ENCODE data around the gene RNF26. TPM values are rescaled to one million over a fixed set of nuclear protein-coding genes. Genes with fewer than 3 reads are reported as not detected.

Gene RNF26
- total RNA-seq, 2 donors from 2014 or later, result 5.7 to 9.2 TPM

- Histone ChIP-seq H3K36me3 (replicated peaks in 1 of 2; ENCODE audit: insufficient read depth in 1 of 2, low read depth in 2 of 2) (no peaks in the 10 kb centered on the region), H3K4me3 (no peak overlapping the region), H3K4me1 (peaks cover 46% of the 10 kb centered on the region), H3K9me3 (no peaks in the 10 kb centered on the region), H3K27ac (no peak overlapping the region), H3K27me3 (no peaks in the 10 kb centered on the region)
- ATAC-seq (no peak), DNase-seq (no peak)
- 83 to 85% methylated on average over 16 to 29 of the region's 30 CpGs for WGBS, 2 donors
- intact Hi-C loops (cut with DNase I), result loop anchor here (5.0 kb wide), 1 partner anchor 41 kb away; no protein-coding TSS in a partner anchor
- TF ChIP-seq POLR2A (IDR thresholded peaks at IDR 0.05), result no peak
- TF ChIP-seq CTCF (IDR thresholded peaks at IDR 0.05), result no peak
Observed at GRCh38 chr11:119335655-119336543, 1.6 kb downstream of the RNF26 start.

- 85 to 89% methylated on average over 6 to 9 of the region's 9 CpGs for WGBS, 2 donors
- Histone ChIP-seq H3K4me3 (no peak overlapping the region), H3K27ac (no peak overlapping the region), H3K27me3 (no peaks in the 10 kb centered on the region), H3K4me1 (peaks cover 56% of the 10 kb centered on the region), H3K36me3 (replicated peaks in 1 of 2; ENCODE audit: insufficient read depth in 1 of 2, low read depth in 2 of 2) (no peaks in the 10 kb centered on the region), H3K9me3 (no peaks in the 10 kb centered on the region)
- TF ChIP-seq POLR2A (IDR thresholded peaks at IDR 0.05), result no peak
- DNase-seq (no peak), ATAC-seq (no peak)
- intact Hi-C loops (cut with DNase I), result loop anchor here (5.0 kb wide), 1 partner anchor 40 kb away; no protein-coding TSS in a partner anchor
Observed at GRCh38 chr11:119336744-119337469, 2.6 kb downstream of the RNF26 start.

GRCh38 chr11:119337581-119338317 lies 3.4 kb downstream of the RNF26 start:
- Histone ChIP-seq H3K27ac (no peak overlapping the region), H3K36me3 (replicated peaks in 1 of 2; ENCODE audit: insufficient read depth in 1 of 2, low read depth in 2 of 2) (no peaks in the 10 kb centered on the region), H3K4me1 (peaks cover 56% of the 10 kb centered on the region), H3K4me3 (no peak overlapping the region), H3K9me3 (no peaks in the 10 kb centered on the region), H3K27me3 (no peaks in the 10 kb centered on the region)
- TF ChIP-seq POLR2A (IDR thresholded peaks at IDR 0.05) (no peak), CTCF (IDR thresholded peaks at IDR 0.05) (no peak)
- ATAC-seq, result no peak
- 52 to 66% methylated on average over 3 to 9 of the region's 9 CpGs for WGBS, 2 donors
- intact Hi-C loops (cut with DNase I), result loop anchor here (5.0 kb wide), 1 partner anchor 40 kb away; no protein-coding TSS in a partner anchor
- no peak for DNase-seq

- TF ChIP-seq CTCF (IDR thresholded peaks at IDR 0.05) (peak; percentile 55 to 82 (median 74)), POLR2A (IDR thresholded peaks at IDR 0.05) (no peak)
- no peaks in the 10 kb centered on the region for H3K9me3 ChIP-seq
- H3K36me3 ChIP-seq (replicated peaks in 1 of 2; ENCODE audit: insufficient read depth in 1 of 2, low read depth in 2 of 2), result no peaks in the 10 kb centered on the region
- H3K4me3 ChIP-seq, result no peak overlapping the region
- H3K27ac ChIP-seq, result peak overlapping the region in 1 of 4 donors; percentile 18
- DNase-seq (peak; percentile 68 to 75 (median 72)), ATAC-seq (peak; percentile 23)
- 16 to 20% methylated on average over 17 of the region's 17 CpGs for WGBS, 2 donors
- no peaks in the 10 kb centered on the region for H3K27me3 ChIP-seq
- intact Hi-C loops (cut with DNase I), result loop anchor here (5.0 kb wide), 1 partner anchor 39 kb away; no protein-coding TSS in a partner anchor
- peaks cover 56% of the 10 kb centered on the region for H3K4me1 ChIP-seq
Observed at GRCh38 chr11:119338318-119338890, 4.1 kb downstream of the RNF26 start.
